Measurements from ENCODE around the gene PDHX. TPM values are rescaled to one million over a fixed set of nuclear protein-coding genes. Genes with fewer than 3 reads are reported as not detected.

PDHX gene
- total and polyA plus RNA-seq, 10 of the 15 experiments (the other 5 are each of a cell fraction or from before 2014, with no cell fraction given) = 14.5 to 41.9 (median 28.0) TPM

- TF ChIP-seq STAT3 (IDR thresholded peaks at IDR 0.05; ENCODE audit: low read depth, low read length) (no peak), CEBPB (IDR thresholded peaks at IDR 0.05; ENCODE audit: borderline replicate concordance in 1 of 2, low read depth in 2 of 2, low read length in 2 of 2) (no peak), SMAD5 (IDR thresholded peaks at IDR 0.05; ENCODE audit: low read depth) (0 out of 2 replicates have a peak, but pooled peaks have one; percentile 25), ZBTB33 (IDR thresholded peaks at IDR 0.05) (no peak), PAX5 (IDR thresholded peaks at IDR 0.05; ENCODE audit: borderline replicate concordance, low read depth, low read length) (peak; percentile 44; the same call in 1 of the 2 replicates), PAX8 (IDR thresholded peaks at IDR 0.05) (0 out of 2 replicates have a peak, but pooled peaks have one; percentile 21), TAF1 (IDR thresholded peaks at IDR 0.05; ENCODE audit: borderline replicate concordance, low read depth, low read length) (peak; percentile 85), IKZF2 (IDR thresholded peaks at IDR 0.05) (peak; percentile 86 to 90), MTA3 (IDR thresholded peaks at IDR 0.05; ENCODE audit: borderline replicate concordance, low read length) (no peak), PML (IDR thresholded peaks at IDR 0.05; ENCODE audit: low read length) (peak; percentile 69), POLR2AphosphoS2 (IDR thresholded peaks at IDR 0.05; ENCODE audit: low read depth, low read length) (peak; percentile 83; the same call in 1 of the 2 replicates), EGR1 (IDR thresholded peaks at IDR 0.05; ENCODE audit: borderline replicate concordance in 1 of 2, low read depth in 2 of 2, low read length in 2 of 2) (peak in 1 of 2 experiments; percentile 46; a peak in 1 of 3 replicates), BCL3 (IDR thresholded peaks at IDR 0.05; ENCODE audit: borderline replicate concordance, insufficient read depth, low read depth, low read length, poor library complexity, severe bottlenecking) (no peak), HDAC6 (IDR thresholded peaks at IDR 0.05; ENCODE audit: unreplicated experiment) (no peak), BHLHE40 (IDR thresholded peaks at IDR 0.05; ENCODE audit: borderline replicate concordance in 1 of 2, low read depth in 2 of 2, low read length in 1 of 2) (peak; percentile 52 to 75; a peak in 3 of 4 replicates), ZNF274 (IDR thresholded peaks at IDR 0.05; ENCODE audit: insufficient read depth, insufficient read length) (no peak), TCF7 (IDR thresholded peaks at IDR 0.05; ENCODE audit: borderline replicate concordance) (no peak), LARP7 (IDR thresholded peaks at IDR 0.05) (peak; percentile 80), E4F1 (IDR thresholded peaks at IDR 0.05; ENCODE audit: borderline replicate concordance, partially characterized antibody) (no peak), HDAC2 (IDR thresholded peaks at IDR 0.05) (no peak), IRF4 (IDR thresholded peaks at IDR 0.05; ENCODE audit: low read depth, low read length) (no peak), NBN (IDR thresholded peaks at IDR 0.05) (0 out of 2 replicates have a peak, but pooled peaks have one; percentile 60), ATF7 (IDR thresholded peaks at IDR 0.05; ENCODE audit: low read depth) (peak; percentile 31; the same call in 1 of the 2 replicates), ATF3 (IDR thresholded peaks at IDR 0.05; ENCODE audit: borderline replicate concordance, extremely low read depth, low read depth, low read length) (no peak)
Observed at GRCh38 chr11:34916015-34916842, at the start of gene PDHX, which contains the start of gene APIP (continued).

All from GM12878 (cell line).